Mucosa of stomach (tissue), 1 donor: Measurements from ENCODE around the gene MTMR12.

Experiments used
- H3K27me3 ChIP-seq: one replicate; pipeline ENCODE4 v1.7.0; 2013; ENCODE audit warnings: mild to moderate bottlenecking, low read length; ENCODE audit not compliant: control insufficient read depth, insufficient read depth
- H3K36me3 ChIP-seq: one replicate; pipeline ENCODE4 v1.7.0; 2013; ENCODE audit warnings: low read length; ENCODE audit not compliant: control insufficient read depth, insufficient read depth
- H3K4me1 ChIP-seq: one replicate; pipeline ENCODE4 v1.7.0; 2013; ENCODE audit warnings: mild to moderate bottlenecking, low read length; ENCODE audit not compliant: control insufficient read depth, insufficient read depth
- H3K4me3 ChIP-seq: one replicate; pipeline ENCODE4 v1.7.0; 2013; ENCODE audit warnings: low read length
- H3K9ac ChIP-seq: one replicate; pipeline ENCODE4 v1.7.0; 2013; ENCODE audit warnings: mild to moderate bottlenecking, low read length, moderate library complexity
- H3K9me3 ChIP-seq: one replicate; pipeline ENCODE4 v1.7.0; 2013; ENCODE audit warnings: mild to moderate bottlenecking, low read length, moderate library complexity; ENCODE audit not compliant: control insufficient read depth
- donor health status: Pancreatic carcinoma.

Gene MTMR12

DNA sequence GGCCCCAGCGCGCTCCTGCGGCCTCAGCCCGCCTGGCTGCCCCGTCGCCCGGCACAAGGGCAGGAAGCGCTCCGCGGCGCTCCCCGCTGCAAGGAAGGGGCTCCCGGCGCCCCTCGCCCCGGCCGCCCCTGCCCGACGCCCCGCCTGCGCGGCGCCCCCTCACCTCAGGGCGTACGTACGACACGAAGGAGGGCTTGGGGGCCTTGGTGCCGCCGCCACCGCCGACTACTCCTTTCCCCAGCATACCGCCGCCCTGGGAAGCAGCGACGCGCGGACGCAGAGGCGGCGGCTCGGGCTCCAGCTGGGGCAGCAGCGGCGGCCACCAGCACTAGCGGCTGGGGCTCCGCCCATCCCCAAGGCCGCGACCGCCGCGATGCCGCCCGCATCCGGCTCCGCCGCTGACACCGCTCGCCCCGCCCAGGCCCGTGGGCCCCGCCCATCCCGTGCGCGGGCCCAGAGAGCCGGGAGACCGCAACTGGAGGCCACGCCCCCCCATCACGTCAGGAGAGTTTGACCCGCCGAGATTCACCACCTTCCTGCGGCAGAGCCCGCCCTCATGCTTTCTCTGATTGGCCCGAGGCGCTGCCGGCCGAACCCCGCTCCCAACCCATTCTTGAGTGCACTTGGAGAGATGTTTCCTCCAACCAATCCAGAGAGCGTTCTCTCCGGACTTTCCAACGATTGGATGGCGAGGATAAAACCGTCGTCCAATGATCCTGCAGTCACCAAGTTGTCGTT, at the start of gene MTMR12:
MTMR12 (minus strand) TSS at position 345 of the 738 bp plus-strand sequence; CDS start at position 244, 101 bp downstream.
- Histone ChIP-seq H3K27me3 (no peaks in the 10 kb centered on the region), H3K36me3 (no peaks in the 10 kb centered on the region), H3K4me1 (peaks cover 12% of the 10 kb centered on the region), H3K4me3 (peak within 1 kb of the TSS; percentile 61), H3K9ac (peak within 1 kb of the TSS; percentile 91), H3K9me3 (no peaks in the 10 kb centered on the region)

DNA sequence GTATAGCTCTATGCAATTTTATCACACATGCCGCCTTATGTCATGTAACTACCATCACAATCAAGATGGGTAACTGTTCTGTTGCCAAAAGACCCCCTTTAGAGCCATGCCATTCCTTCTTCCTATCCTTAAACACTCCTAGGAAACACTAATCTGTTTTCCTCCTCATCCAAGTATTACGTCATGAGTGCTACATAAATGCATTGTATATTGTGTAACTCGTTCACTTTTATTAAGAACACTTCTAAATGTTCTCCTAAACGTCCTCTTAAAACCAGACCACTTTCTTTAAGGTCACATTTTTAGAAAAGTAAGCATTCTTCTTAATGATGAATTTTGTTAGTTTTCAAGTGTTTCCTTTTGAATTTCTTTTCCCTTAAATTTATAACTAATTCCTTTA, 49.8 kb upstream of the MTMR12 start:
- Histone ChIP-seq H3K9me3 (no peaks in the 10 kb centered on the region), H3K4me3 (no peak overlapping the region), H3K36me3 (no peaks in the 10 kb centered on the region), H3K27me3 (no peaks in the 10 kb centered on the region), H3K4me1 (no peaks in the 10 kb centered on the region), H3K9ac (no peak overlapping the region)

DNA sequence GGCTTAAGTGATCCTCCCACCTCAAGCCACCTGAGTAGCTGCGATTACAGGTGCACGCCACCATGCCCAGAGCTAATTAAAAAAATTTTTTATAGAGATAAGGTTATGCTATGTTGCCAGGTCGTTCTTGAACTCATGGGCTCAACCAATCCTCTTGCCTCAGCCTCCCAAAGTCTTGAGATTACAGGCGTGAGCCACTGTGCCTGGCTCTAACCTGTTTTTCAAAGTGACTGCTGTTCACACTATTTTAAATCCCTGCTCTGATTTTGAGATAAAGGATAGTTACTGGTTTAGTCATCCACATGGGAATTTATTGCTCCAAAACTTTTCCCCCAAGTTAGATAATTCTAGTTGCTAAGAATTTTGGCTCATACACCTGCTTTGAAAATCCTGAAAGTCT, 48.2 kb upstream of the MTMR12 start:
- Histone ChIP-seq H3K4me3 (no peak overlapping the region), H3K36me3 (no peaks in the 10 kb centered on the region), H3K4me1 (no peaks in the 10 kb centered on the region), H3K9ac (no peak overlapping the region), H3K9me3 (no peaks in the 10 kb centered on the region), H3K27me3 (no peaks in the 10 kb centered on the region)

GRCh38 chr5:32358611-32359010, 45.9 kb upstream of the MTMR12 start:
- Histone ChIP-seq H3K9ac (no peak overlapping the region), H3K4me1 (no peaks in the 10 kb centered on the region), H3K36me3 (no peaks in the 10 kb centered on the region), H3K9me3 (no peaks in the 10 kb centered on the region), H3K4me3 (no peak overlapping the region), H3K27me3 (no peaks in the 10 kb centered on the region)

DNA sequence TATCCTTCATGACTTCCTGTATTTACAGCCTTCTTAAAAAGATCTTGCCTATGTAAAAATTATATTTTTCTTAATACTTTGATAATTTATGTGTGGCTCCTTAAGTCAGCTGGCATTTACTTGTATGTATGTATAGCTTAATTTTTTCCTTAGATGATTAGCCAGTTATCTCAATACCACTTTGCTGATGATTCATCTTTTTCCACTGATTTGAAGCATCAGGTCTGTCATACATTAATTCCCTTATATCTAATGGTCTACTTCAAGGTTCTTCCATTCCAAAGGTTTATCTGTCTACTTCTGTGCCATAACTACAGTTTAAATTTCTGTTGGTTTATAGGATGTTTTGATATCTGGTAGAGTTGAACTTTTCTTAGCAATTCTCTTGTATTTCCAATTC, 44.9 kb upstream of the MTMR12 start:
- Histone ChIP-seq H3K9ac (no peak overlapping the region), H3K9me3 (no peaks in the 10 kb centered on the region), H3K36me3 (no peaks in the 10 kb centered on the region), H3K4me3 (no peak overlapping the region), H3K27me3 (no peaks in the 10 kb centered on the region), H3K4me1 (no peaks in the 10 kb centered on the region)

DNA sequence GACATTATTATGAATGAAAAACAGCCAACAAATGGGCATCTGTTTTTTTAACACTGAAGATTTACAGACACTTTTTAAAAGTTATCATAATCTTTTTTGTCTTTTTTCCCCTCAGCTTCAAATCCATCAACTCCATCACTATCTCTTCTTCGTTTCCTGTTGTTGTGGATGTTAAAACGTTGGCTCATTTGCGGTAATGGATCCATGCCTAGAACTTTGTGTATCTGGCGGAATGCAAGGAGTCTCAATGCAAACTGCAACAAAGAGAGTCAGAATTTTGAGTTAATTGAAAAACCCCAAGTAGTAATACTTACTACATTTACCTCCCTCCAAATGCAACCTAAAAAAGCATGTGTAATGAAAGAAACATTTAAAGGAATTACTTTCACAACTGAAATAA, 42.9 kb upstream of the MTMR12 start:
- Histone ChIP-seq H3K9ac (no peak overlapping the region), H3K27me3 (no peaks in the 10 kb centered on the region), H3K9me3 (no peaks in the 10 kb centered on the region), H3K4me3 (no peak overlapping the region), H3K36me3 (no peaks in the 10 kb centered on the region), H3K4me1 (no peaks in the 10 kb centered on the region)

DNA sequence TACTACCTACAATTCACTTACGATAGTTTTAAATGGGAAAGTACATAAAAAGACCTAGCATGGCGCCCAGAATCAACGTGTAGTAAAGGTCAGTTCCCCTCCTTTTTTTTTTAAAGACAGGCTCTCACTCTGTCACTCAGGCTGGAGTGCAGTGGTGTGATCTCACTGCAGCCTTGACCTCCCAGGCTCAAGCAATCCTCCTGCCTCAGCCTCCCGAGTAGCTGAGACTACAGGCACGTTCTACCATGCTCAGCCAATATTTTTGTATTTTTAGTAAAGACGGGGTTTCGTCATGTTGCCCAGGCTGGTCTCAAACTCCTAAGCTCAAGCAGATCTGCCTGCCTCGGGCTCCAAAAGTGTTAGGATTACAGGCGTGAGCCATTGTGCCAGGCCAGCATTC, 40.7 kb upstream of the MTMR12 start:
- Histone ChIP-seq H3K4me1 (no peaks in the 10 kb centered on the region), H3K9me3 (no peaks in the 10 kb centered on the region), H3K36me3 (no peaks in the 10 kb centered on the region), H3K4me3 (no peak overlapping the region), H3K9ac (no peak overlapping the region), H3K27me3 (no peaks in the 10 kb centered on the region)

GRCh38 chr5:32352685-32353084, 39.9 kb upstream of the MTMR12 start:
- no peaks in the 10 kb centered on the region for H3K4me1 ChIP-seq
- H3K4me3 ChIP-seq, result no peak overlapping the region
- no peaks in the 10 kb centered on the region for H3K36me3 ChIP-seq
- H3K9ac ChIP-seq, result no peak overlapping the region
- H3K27me3 ChIP-seq, result no peaks in the 10 kb centered on the region
- H3K9me3 ChIP-seq, result no peaks in the 10 kb centered on the region

- H3K36me3 ChIP-seq, result no peaks in the 10 kb centered on the region
- no peak overlapping the region for H3K4me3 ChIP-seq
- H3K27me3 ChIP-seq, result no peaks in the 10 kb centered on the region
- H3K9me3 ChIP-seq, result no peaks in the 10 kb centered on the region
- H3K4me1 ChIP-seq, result no peaks in the 10 kb centered on the region
- H3K9ac ChIP-seq, result no peak overlapping the region
Measured at GRCh38 chr5:32346869-32347268, 34.1 kb upstream of the MTMR12 start.

DNA sequence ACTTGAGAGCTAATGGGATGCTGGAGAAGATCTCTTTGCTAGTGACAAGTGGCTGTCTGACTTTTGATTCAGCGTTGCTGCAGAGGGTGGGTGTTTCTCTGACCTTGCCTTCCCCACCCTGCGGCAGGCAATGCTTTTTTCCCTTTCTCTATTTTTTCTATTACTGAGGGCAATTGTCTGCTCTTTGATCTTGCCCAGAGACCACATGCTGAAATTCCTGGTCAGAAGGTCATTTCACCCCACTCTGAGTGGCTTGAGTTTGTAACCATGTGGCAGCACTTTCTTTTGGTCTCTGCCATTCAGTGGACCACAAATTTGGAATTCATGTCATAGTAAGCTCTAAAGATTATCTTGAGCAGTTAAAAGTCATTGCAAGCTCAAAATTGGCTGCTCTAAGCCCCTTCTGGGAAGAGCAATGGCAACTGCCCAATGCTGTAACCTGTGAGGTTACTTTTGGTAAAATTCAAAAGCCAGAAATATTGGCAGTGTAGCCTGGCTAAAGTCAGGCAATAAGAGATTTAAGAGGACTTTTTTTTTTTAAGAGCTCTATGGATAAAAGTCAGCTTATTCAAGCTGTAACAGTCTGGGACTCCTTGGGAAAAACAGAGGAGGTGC, 30.4 kb upstream of the MTMR12 start:
- H3K4me3 ChIP-seq, result no peak overlapping the region
- H3K4me1 ChIP-seq, result no peaks in the 10 kb centered on the region
- no peak overlapping the region for H3K9ac ChIP-seq
- H3K36me3 ChIP-seq, result no peaks in the 10 kb centered on the region
- H3K9me3 ChIP-seq, result no peaks in the 10 kb centered on the region
- H3K27me3 ChIP-seq, result no peaks in the 10 kb centered on the region

- Histone ChIP-seq H3K9ac (no peak overlapping the region), H3K36me3 (no peaks in the 10 kb centered on the region), H3K27me3 (no peaks in the 10 kb centered on the region), H3K4me1 (no peaks in the 10 kb centered on the region), H3K9me3 (no peaks in the 10 kb centered on the region), H3K4me3 (no peak overlapping the region)
Measured at GRCh38 chr5:32342656-32343055, 29.9 kb upstream of the MTMR12 start.

- H3K36me3 ChIP-seq, result no peaks in the 10 kb centered on the region
- H3K4me3 ChIP-seq, result no peak overlapping the region
- no peaks in the 10 kb centered on the region for H3K4me1 ChIP-seq
- no peak overlapping the region for H3K9ac ChIP-seq
- H3K27me3 ChIP-seq, result no peaks in the 10 kb centered on the region
- no peaks in the 10 kb centered on the region for H3K9me3 ChIP-seq
Measured at GRCh38 chr5:32339878-32340277, 27.1 kb upstream of the MTMR12 start.
